HG03571 (cell line): Measurements from ENCODE around the gene NLRP4.
"Not testable (repeated sequence)": the region's sequence is repeated elsewhere in the genome, so short reads cannot be mapped to it uniquely, and the experiment has no call there.

Experiments used
- ATAC-seq: cut with Tn5 transposase; IDR thresholded peaks from one replicate; pipeline ENCODE4 v1.9.1; 2021; ENCODE audit not compliant: unreplicated experiment

Gene NLRP4

DNA sequence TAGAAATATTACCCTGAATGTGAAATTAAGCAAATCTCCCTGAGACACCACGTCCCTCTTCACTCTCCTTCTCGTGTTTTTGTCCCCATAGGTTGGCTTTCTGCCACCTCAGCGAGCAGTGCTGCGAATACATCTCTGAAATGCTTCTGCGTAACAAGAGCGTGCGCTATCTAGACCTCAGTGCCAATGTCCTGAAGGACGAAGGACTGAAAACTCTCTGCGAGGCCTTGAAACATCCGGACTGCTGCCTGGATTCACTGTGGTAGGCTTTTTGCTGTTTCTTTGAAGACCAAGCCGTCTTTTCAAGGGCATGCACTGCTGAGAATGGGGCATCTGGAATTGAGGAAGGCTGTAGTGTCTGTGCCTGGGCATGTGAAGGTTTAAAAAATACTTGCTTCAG lies 34.4 kb downstream of the NLRP4 start:
- ATAC-seq, result no peak

DNA sequence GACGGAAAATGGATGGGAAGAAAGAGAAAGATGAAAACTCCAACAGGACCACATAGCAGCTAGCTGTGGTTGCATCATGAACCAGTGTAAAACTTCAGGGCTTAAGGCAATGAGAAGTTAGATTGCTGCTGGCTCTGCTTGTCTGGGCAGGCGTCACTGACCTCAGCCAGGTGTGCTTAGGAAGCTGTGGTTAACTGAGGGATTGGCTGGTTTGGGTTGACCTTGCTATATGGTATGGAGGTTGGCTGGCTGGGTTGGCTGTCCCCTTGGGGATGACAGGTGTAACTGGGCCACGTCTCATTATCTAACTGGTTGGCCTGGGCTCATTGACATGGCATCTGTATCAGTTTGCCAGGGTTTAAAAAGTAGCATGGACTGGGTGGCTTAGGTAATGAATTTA lies 40.9 kb downstream of the NLRP4 start:
- ATAC-seq, result no peak

DNA sequence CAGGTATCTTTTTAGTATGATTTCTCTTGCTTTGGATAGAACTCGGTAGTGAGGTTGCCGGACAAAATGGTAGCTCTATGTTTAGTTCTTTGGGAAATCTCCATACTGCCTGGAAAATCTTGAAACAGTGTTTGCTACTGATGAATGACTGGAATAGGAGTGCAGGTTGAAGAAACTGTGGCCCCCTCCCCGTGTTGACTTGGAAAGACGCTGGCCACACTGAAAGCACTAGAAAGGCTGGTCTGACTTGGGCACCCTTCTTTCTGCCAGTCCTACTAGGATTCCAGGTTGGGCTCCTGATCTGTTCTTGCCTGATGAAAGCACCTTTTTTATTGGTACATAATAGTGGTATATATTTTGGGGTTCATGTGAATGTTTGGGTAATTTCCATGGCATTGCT lies 46.3 kb downstream of the NLRP4 start:
- no peak for ATAC-seq

DNA sequence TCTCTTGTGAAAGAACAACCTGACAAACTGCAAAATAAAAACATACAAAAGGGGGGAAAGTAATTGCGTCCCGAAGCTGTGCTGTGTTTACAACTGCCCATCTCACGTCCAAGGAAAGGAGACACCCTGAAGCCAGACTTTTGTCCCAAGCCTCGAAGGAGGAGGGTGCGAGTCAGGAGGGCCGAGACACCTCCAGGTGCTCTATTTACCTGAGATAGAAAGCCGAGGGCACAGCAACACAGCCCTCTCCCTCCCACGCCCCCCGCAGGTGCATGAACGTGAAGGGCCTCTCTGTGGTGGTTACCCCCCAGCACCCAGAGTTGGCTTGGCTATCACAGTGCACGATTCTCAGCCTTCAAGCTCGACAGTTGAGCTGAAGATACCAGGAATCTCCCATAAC lies 62.6 kb downstream of the NLRP4 start:
- no peak for ATAC-seq

DNA sequence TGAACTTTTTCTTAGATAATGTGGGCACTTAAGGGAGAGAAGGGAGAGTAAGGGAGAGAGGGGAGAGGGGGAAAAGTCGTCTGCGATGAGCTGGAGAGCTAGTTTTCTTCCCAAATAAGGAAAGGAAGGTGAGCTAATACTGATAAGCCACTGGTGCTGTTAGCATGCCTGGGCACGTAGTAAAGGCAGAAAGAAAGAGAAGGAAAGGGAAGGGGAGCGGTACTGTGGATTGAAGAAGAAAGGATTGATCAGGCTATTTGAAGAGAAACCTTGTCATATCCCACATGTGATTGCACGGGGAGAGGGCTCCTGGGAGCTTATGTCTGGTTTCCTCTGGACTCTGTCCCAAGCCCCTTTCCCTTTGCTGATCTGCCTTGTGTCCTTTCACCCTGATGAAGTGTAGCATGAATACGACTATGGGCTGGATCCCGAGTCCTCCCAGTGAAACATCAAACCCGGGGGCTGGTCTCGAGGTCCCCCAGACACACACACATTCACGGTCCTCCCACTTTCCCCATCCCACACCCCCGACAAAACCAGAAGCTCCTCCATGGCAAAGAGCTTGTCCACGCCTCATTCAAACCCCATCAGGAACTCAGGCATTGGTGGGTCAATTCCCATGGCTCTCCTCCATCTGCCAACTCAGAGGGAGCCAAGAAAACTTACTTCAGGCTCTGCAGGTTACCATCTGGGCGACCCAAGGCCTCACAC lies 65.2 kb downstream of the NLRP4 start:
- ATAC-seq, result no peak

DNA sequence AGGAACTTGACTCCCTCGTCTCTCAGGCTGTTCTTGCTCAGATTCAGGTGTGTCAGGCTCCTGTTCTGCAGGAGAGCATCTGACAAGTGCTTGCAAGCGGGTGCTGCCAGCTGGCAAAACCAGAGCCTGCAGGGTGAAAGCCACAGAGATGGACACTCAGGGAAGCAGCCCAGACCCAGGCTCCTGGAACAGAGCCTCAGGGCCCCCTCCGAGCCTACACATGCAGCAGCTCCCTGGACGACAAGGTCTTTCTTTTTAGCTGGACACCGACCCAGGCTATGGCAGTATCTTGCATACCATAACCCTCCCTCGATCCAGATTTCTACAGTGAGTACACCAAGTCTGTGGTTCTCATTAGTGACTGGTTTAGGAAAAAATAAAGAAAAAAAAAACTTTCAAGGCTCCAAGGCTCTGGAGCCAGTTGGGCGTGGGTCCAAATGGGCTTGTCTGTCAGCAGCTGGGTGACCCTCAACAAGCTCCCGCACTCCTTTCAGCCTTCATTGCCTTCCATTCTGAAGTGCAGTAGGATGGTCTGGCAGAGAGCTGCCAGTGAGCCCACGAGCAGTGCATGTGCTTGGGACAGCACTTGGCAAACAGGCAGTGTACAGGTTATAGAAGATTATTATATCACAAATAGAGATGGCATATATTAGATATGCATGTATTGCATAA lies 65.9 kb downstream of the NLRP4 start:
- ATAC-seq, result no peak

DNA sequence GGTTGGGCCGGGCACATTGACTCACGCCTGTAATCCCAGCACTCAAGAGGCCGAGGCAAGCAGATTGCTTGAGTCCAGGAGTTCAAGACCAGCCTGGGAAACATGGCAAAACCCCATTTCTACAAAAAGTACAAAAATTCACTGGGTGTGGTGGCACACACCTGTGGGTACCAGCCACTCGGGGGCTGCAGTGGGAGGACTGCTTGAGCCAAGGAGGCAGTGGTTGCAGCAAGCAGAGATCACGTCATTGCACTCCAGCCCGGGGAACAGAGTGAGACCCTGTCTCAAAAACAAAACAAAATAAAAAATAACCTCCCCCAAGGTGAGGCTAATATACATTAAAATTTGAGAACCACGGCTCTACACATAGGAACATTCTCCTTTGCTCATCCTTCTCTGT lies 70.9 kb downstream of the NLRP4 start:
- ATAC-seq, result no peak

DNA sequence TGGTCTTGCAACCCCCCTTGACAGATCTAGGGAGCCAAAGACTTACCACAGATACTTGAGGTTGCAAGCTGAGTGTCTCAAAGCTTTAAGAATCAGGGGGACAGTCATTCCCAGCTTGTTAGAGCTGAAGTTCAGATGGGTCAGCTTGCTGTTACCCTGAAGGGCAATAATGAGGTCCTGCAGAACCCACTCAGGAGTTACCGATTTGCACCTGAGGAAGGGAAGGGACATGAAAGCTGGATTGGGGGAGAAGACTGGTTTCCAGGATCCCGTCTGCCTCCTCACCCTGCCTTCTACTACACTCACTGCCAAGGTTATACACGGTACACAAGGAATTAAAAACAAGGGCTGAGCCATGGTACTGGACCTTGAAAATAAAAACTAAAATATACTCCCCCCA lies 71.4 kb downstream of the NLRP4 start:
- ATAC-seq, result no peak

DNA sequence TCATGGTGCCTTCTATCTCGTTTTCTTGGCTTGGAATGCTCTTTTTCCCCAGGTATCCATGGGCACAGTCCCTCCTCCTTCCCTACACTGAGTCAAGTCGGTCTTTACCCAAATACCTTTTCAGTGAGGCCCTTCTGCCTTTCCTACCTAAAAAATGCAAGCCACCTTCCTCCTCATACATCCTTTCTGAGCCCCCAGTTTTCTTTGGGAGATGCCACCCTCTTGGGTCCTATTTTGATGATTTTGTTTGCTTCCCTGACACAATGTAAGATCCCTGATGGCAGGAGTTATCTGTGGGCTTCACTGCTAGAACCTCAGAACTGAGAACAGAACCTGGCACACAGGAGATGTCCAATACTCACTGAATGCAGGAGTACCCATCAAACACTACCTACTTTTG lies 73.5 kb downstream of the NLRP4 start:
- no peak for ATAC-seq

DNA sequence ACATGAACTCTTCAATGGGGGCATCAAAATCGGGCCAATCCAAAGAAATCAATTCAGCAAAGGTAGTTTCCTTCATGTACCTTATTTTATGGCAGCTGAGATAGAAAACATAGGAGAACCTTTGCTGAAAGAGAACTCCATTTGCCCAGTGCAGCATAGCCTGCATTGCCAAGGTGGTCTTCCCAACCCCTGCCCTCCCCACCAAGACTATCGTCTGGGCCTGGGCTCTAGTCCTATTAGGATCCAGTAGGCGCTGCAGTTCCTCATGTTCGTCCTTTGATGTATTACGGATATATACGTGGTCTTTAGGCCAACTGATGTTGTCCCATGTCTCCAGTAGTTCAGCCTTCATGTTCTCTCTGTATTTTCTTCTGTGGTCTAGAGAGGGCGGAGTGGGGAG lies 76.6 kb downstream of the NLRP4 start:
- no peak for ATAC-seq

DNA sequence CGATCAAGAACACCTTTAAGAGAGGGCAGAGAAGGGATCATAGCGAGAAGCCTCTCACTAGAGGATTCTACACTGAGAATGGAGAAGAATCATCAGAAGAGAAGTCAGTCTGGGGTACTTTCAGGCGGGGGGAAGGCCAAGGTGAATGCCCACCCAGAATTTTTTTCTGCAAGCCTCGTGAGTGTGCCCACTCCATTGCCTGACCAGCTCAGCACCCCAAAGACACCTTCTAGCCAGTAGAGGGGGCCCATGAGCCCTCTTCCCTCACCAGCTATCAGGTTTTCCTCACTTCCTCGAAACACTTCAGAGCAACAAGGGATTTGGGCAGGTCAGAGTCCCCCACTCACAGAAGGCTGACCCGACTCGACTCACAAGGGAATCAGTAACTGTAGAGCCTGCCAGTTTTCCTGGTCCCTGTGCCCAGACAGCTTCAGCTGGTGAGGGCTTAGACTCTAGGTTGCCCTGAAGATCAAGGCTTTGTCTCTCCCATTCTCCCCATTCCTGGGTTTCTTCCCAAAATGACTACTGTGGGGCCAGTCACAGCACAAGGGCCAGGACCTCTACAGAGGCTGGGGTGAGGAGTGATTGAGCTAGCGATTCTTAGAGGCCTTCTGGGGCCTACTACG lies 77.4 kb downstream of the NLRP4 start:
- ATAC-seq, result no peak

DNA sequence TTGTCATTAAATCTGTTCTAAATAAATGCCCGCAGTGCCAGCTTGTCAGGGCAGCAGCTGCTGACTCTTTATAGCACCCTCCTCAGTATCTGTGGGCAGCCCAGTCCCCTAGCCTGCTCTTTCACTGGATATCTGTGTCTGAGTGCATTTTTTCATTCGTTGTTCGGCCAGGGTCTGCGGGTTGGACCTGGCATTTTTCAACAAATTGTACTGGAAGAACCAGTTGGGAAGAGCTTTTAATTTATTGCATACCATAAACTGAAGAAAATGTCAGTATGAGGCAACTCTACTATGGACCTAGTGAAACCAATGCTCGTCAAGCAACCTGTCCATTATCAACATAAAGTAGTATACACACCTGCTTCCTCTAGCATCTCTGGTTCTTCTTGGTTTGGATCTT lies 87.2 kb downstream of the NLRP4 start:
- ATAC-seq, result no peak

DNA sequence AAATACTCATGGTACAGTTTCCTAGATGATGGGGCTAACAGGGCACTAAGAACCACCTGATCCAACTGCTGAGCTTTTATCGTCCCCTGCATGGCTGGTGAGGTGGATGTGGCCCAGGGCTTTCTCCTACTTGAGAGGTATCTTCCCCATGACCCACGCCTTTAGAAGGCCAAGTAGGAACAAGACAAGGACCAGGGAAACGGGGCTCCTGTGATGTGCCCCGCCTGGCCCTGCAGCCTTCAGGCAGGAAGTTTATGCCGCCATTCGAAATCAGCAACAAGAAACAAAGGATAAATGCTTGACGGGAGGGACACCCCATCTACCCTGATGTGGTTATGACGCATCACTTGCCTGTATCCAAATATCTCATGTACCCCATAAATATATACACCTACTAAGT lies 91.7 kb downstream of the NLRP4 start:
- no peak for ATAC-seq

DNA sequence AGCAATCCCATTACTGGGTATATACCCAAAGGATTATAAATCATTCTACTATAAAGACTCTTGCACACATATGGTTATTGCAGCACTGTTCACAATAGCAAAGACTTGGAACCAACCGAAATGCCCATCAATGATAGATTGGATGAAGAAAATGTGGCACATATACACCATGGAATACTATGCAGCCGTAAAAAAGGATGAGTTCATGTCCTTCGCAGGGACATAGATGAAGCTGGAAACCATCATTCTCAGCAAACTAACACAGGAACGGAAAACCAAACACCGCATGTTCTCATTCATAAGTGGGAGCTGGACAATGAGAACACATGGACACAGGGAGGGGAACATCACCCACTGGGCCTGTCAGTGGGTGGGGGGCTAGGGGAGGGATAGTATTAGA lies 92.9 kb downstream of the NLRP4 start:
- ATAC-seq, result not testable (repeated sequence)

DNA sequence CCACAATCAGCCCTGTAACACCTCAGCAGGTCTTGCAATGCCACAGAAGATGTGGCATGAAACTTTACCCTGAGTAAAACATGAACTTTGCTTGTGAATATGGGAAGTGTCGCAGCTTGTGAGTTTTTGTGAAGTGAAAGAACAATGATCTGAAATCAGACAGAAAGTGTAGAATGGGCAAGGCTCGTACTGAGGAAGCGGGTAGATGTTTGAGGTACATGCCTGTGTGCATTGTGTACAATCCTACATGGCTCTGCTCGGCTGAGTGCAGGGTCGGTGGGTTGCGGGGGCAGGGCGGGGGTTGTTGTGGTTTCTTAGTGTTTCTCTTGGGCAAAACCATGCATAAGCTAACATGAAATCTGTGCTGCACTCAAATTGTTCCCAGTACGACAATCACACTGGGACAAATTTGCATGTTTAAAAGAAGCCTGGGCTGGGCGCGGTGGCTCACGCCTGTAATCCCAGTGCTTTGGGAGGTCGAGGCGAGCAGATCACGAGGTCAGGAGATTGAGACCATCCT lies 94.7 kb downstream of the NLRP4 start:
- no peak for ATAC-seq
